ENCODE measurements around the gene CYBA.

Gene CYBA

GRCh38 chr16:88650749-88651275, at the start of gene CYBA:
TSS of gene CYBA (minus strand) at chr16:88651053. CDS start at chr16:88651013, 40 bp downstream.
- no peak for TF ChIP-seq ZNF274 (IDR thresholded peaks at IDR 0.05; ENCODE audit: low read depth, low read length)
- H3K4me3 ChIP-seq (ENCODE audit: low read length): peak within 1 kb of the TSS; percentile 78

- no peak overlapping the region; the same call in 1 of the 2 replicates for H3K4me3 ChIP-seq (ENCODE audit: low read length)
- no peak for TF ChIP-seq ZNF274 (IDR thresholded peaks at IDR 0.05; ENCODE audit: low read depth, low read length)
These were observed 49.4 kb upstream of the CYBA start for GRCh38 chr16:88700322-88700635.

GRCh38 chr16:88699180-88699579, 48.3 kb upstream of the CYBA start:
- no peak overlapping the region for H3K4me3 ChIP-seq (ENCODE audit: low read length)
- no peak for TF ChIP-seq ZNF274 (IDR thresholded peaks at IDR 0.05; ENCODE audit: low read depth, low read length)

GRCh38 chr16:88698646-88699045, 47.8 kb upstream of the CYBA start:
- TF ChIP-seq ZNF274 (IDR thresholded peaks at IDR 0.05; ENCODE audit: low read depth, low read length): no peak
- no peak overlapping the region for H3K4me3 ChIP-seq (ENCODE audit: low read length)

- H3K4me3 ChIP-seq (ENCODE audit: low read length): no peak overlapping the region
- TF ChIP-seq ZNF274 (IDR thresholded peaks at IDR 0.05; ENCODE audit: low read depth, low read length): no peak
These were observed 47.2 kb upstream of the CYBA start for GRCh38 chr16:88697831-88698615.

- no peak for TF ChIP-seq ZNF274 (IDR thresholded peaks at IDR 0.05; ENCODE audit: low read depth, low read length)
- H3K4me3 ChIP-seq (ENCODE audit: low read length): no peak overlapping the region
These were observed 46.4 kb upstream of the CYBA start for GRCh38 chr16:88697116-88697830.

- TF ChIP-seq ZNF274 (IDR thresholded peaks at IDR 0.05; ENCODE audit: low read depth, low read length): no peak
- H3K4me3 ChIP-seq (ENCODE audit: low read length): no peak overlapping the region
These were observed 45.6 kb upstream of the CYBA start for GRCh38 chr16:88696441-88696840.

- TF ChIP-seq ZNF274 (IDR thresholded peaks at IDR 0.05; ENCODE audit: low read depth, low read length): no peak
- H3K4me3 ChIP-seq (ENCODE audit: low read length): no peak overlapping the region
These were observed 44.9 kb upstream of the CYBA start for GRCh38 chr16:88695753-88696152.

GRCh38 chr16:88695218-88695617, 44.4 kb upstream of the CYBA start:
- no peak overlapping the region for H3K4me3 ChIP-seq (ENCODE audit: low read length)
- TF ChIP-seq ZNF274 (IDR thresholded peaks at IDR 0.05; ENCODE audit: low read depth, low read length): no peak

- TF ChIP-seq ZNF274 (IDR thresholded peaks at IDR 0.05; ENCODE audit: low read depth, low read length): no peak
- H3K4me3 ChIP-seq (ENCODE audit: low read length): no peak overlapping the region
These were observed 43.6 kb upstream of the CYBA start for GRCh38 chr16:88694221-88695087.

- TF ChIP-seq ZNF274 (IDR thresholded peaks at IDR 0.05; ENCODE audit: low read depth, low read length): no peak
- no peak overlapping the region for H3K4me3 ChIP-seq (ENCODE audit: low read length)
These were observed 42.7 kb upstream of the CYBA start for GRCh38 chr16:88693420-88694177.

- TF ChIP-seq ZNF274 (IDR thresholded peaks at IDR 0.05; ENCODE audit: low read depth, low read length): no peak
- H3K4me3 ChIP-seq (ENCODE audit: low read length): no peak overlapping the region
These were observed 42.0 kb upstream of the CYBA start for GRCh38 chr16:88692861-88693260.

GRCh38 chr16:88691924-88692560, 41.2 kb upstream of the CYBA start:
- no peak overlapping the region for H3K4me3 ChIP-seq (ENCODE audit: low read length)
- no peak for TF ChIP-seq ZNF274 (IDR thresholded peaks at IDR 0.05; ENCODE audit: low read depth, low read length)

Data from GM08714 (cell line).